ES-I3 (cell line): Measurements from ENCODE around the gene PDE11A.

Source experiments
- H3K36me3 ChIP-seq: 2 replicates; pipeline ENCODE4 v1.6.1; 2013; ENCODE audit warnings: mild to moderate bottlenecking, low read length, control low read depth, moderate library complexity; ENCODE audit not compliant: insufficient read depth
- H3K4me1 ChIP-seq: 2 replicates; pipeline ENCODE4 v1.6.1; 2013; ENCODE audit warnings: mild to moderate bottlenecking, control low read depth, low read length; ENCODE audit not compliant: insufficient read depth
- H3K9ac ChIP-seq: 2 replicates; pipeline ENCODE4 v1.6.1; 2013; ENCODE audit warnings: low read depth, mild to moderate bottlenecking, low read length, moderate library complexity
- H3K9me3 ChIP-seq: 2 replicates; pipeline ENCODE4 v1.6.1; 2013; ENCODE audit warnings: mild to moderate bottlenecking, low read length, moderate library complexity; ENCODE audit not compliant: control insufficient read depth, insufficient read depth

The PDE11A gene

DNA sequence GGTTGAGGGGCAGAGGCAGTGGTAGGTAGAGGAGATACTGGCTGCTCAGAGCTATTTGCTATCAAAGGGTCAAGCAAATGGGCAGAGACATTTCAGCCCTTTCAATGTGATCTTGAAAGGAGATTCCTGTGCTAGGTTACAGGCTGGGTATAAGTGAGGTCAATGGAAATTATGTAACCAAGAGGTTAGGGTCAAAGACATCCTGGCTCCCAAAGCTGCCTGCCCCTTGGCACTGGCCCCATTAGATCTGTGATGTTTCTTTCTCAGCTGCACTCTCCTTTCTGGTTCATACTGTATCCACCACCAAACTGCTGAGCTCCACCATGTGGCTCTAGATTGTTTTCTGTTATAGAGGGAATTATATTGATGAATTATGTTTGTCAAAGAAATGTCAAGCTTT is 479.6 kb downstream of the PDE11A start:
- Histone ChIP-seq H3K36me3 (no peaks in the 10 kb centered on the region), H3K9ac (no peak overlapping the region), H3K4me1 (peaks cover 5% of the 10 kb centered on the region; the same call in 1 of the 2 replicates), H3K9me3 (no peaks in the 10 kb centered on the region)

DNA sequence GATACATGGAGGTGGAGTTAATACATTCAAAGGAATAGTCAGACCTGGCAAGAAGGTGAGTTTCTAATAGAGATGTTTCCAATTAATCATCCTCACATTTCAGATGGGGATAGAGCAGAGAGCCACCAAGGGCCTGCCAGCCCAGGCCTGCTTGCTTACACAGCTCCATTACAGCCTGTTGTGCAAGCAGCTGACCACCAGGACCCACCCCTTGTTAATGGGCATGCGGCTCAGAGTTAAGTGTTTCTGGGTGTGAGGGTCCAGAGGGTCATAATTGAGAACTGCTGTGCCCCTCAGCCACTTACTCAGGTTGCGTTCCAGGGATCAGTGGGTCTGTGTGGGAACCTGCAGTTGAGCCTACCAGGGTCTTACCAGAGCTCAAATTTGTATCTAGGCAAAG is 480.2 kb downstream of the PDE11A start:
- H3K9me3 ChIP-seq = no peaks in the 10 kb centered on the region
- H3K36me3 ChIP-seq = no peaks in the 10 kb centered on the region
- no peak overlapping the region for H3K9ac ChIP-seq
- H3K4me1 ChIP-seq = peaks cover 5% of the 10 kb centered on the region; the same call in 1 of the 2 replicates

- no peaks in the 10 kb centered on the region for H3K36me3 ChIP-seq
- H3K4me1 ChIP-seq = no peaks in the 10 kb centered on the region
- H3K9me3 ChIP-seq = no peaks in the 10 kb centered on the region
- no peak overlapping the region for H3K9ac ChIP-seq
These were observed 483.4 kb downstream of the PDE11A start for GRCh38 chr2:177589186-177589585.

- Histone ChIP-seq H3K9ac (no peak overlapping the region), H3K4me1 (no peaks in the 10 kb centered on the region), H3K9me3 (no peaks in the 10 kb centered on the region), H3K36me3 (no peaks in the 10 kb centered on the region)
These were observed 483.9 kb downstream of the PDE11A start for GRCh38 chr2:177588671-177589070.

GRCh38 chr2:177587371-177587770 is 485.2 kb downstream of the PDE11A start:
- H3K36me3 ChIP-seq = no peaks in the 10 kb centered on the region
- no peak overlapping the region for H3K9ac ChIP-seq
- no peaks in the 10 kb centered on the region for H3K9me3 ChIP-seq
- H3K4me1 ChIP-seq = no peaks in the 10 kb centered on the region

DNA sequence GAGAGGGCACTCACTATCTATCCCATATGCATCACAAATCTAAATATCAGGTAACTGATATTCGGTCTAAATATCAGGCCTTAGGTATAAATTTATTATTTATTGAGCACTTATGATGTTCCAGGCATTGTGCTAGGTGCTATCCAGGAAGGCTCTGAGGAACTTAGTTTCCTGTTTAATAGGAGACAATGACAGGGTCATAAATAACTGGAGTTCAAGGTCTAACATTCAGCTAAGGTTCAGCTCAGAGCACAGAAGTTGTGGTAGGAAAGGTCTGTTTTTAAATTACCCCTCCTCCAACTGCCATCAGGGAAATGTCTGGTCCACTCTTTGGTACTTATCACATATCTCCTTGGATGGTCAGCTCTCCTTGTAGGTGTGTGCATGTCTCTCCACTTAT is 486.4 kb downstream of the PDE11A start:
- Histone ChIP-seq H3K9ac (no peak overlapping the region), H3K36me3 (no peaks in the 10 kb centered on the region), H3K4me1 (no peaks in the 10 kb centered on the region), H3K9me3 (no peaks in the 10 kb centered on the region)

DNA sequence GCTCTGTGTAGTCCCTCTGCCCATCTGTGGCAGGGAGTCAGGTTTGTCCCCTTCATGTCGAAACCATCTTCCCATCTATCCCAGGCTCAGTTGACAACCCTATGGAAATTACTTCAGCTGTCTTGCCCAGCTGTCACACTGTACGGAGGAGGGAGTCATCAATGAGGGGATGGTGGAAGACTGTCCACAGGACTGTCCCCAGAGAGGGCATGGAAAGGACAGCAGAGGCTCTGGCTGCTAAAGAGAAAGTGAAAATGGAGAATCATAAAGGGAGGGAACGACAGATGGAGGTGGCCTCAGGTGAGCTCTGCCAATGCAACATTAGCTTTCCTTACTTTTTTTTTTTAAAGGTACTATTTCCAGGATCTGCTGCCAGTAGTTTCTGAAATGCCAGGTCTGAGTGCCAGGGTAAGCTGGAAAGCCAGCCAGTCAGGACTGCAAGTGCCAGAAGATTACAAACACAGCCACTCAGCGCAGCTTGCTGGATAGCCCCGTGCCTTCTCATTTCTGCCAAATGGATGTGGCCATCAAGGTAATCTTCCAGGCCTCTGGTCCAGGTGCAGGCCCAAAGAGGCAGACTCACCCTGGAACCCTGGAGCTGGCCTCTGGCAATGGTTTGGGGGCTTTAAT is 487.2 kb downstream of the PDE11A start:
- Histone ChIP-seq H3K36me3 (no peaks in the 10 kb centered on the region), H3K9me3 (no peaks in the 10 kb centered on the region), H3K4me1 (no peaks in the 10 kb centered on the region), H3K9ac (no peak overlapping the region)

DNA sequence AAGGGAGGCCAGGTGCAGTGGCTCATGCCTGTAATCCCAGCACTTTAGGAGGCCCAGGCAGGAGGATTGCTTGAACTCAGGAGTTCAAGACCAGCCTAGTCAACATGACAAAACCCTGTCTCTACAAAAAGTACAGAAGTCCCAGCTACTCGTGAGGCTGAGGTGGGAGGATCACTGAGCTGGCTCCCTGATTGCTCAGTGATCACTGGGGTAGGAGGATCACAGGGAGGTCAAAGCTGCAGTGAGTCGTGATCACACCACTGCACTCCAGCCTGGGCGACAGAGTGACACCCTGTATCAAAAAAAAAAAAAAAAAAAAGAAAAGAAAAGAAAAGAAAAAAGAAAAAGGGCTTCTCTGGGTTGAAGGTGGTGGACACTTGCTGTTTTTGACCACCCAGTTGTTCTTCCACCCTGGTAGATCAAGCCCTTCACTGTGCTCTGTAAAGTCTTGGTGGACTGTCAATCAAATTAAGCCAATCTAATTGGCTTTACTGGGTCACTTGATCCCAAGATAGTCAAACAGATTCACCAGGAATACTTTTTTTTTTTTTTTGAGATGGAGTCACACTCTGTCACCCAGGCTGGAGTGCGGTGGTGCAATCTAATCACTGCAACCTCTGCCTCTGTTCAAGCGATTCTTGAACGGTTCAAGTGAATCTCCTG is 488.4 kb downstream of the PDE11A start:
- no peaks in the 10 kb centered on the region for H3K36me3 ChIP-seq
- no peak overlapping the region for H3K9ac ChIP-seq
- no peaks in the 10 kb centered on the region for H3K4me1 ChIP-seq
- H3K9me3 ChIP-seq = no peaks in the 10 kb centered on the region

DNA sequence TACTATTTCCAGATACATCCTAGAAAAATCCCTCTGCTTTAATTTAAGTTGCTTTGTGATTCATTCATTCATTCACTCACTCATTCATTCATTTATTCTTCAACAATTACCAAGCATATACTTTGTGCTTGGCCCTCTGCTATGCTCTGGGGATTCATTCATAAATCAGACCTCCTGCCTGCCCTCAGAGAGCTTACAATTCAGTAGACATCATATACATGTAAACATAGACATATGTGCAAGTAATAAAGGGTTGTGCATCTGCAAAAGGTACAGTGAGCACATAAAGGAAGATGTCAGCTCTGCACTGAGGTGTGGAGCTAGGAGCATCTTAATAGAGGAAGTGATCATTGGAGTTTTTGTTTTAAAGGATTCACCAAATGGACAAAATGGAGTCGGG is 490.6 kb downstream of the PDE11A start:
- no peak overlapping the region for H3K9ac ChIP-seq
- no peaks in the 10 kb centered on the region for H3K36me3 ChIP-seq
- H3K9me3 ChIP-seq = no peaks in the 10 kb centered on the region
- H3K4me1 ChIP-seq = no peaks in the 10 kb centered on the region

DNA sequence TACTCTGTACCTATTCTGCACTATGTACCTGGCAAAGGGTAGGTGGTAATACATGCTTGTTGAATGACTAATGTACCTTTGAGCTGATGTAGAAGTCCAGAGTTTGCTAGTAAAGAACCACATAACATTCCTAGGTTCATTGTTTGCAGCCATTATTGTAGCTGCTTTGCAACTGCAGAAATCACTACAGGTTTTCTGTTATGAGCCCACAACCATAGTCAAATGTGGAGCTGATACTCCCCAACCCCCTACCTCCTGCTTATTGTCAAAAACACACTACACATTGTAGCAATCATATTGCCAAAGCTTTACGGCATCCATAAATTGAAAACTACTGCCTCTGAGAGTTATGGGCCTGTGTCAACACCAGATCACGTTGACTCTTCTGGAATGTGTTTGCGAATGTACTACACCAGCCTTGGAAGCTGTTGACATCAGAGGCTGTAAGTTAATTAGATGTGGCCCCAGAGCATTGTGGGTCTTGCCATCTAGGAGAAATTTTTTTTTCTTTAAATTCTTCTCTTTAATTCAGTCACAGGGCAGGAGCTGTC is 493.0 kb downstream of the PDE11A start:
- Histone ChIP-seq H3K9ac (no peak overlapping the region), H3K9me3 (no peaks in the 10 kb centered on the region), H3K36me3 (no peaks in the 10 kb centered on the region), H3K4me1 (no peaks in the 10 kb centered on the region)

DNA sequence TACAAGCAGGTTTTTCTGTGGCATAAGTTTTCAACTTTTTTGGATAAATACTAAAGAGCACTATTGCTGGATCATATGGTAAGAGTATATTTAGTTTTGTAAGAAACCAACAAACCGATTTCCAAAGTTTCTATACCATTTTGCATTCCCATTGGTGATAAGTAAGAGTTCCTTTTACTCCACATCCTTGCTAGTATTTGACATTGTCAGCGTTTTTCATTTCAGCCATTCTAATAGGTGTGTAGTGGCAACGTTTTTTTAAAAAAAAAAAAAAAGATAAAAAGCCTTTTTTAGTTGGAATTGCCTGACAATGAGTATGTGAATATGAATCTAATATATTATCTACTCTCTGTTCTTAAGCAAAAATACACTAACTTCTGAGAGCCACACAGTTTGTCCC is 494.1 kb downstream of the PDE11A start:
- no peak overlapping the region for H3K9ac ChIP-seq
- no peaks in the 10 kb centered on the region for H3K9me3 ChIP-seq
- no peaks in the 10 kb centered on the region for H3K36me3 ChIP-seq
- no peaks in the 10 kb centered on the region for H3K4me1 ChIP-seq

DNA sequence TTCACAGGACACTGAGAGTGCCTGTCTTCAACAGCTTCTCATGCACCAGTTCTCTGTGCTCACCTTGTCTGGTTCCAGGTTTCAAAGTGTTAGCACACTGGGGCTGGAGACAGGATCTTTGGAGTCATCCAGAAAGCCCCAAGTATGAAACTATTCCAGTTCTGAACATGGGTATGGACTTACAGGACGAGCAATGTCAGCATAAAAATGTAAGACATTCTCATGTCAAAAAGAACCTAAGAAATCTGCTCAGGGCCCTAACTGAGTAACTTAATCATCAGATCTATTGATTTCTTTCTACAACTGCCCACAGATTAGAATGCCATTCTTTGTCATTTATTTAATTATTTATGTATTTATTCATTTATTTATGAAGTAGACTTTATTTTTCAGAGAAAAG is 495.5 kb downstream of the PDE11A start:
- H3K4me1 ChIP-seq = no peaks in the 10 kb centered on the region
- no peaks in the 10 kb centered on the region for H3K36me3 ChIP-seq
- no peaks in the 10 kb centered on the region for H3K9me3 ChIP-seq
- no peak overlapping the region for H3K9ac ChIP-seq

- Histone ChIP-seq H3K36me3 (no peaks in the 10 kb centered on the region), H3K9ac (no peak overlapping the region), H3K9me3 (no peaks in the 10 kb centered on the region), H3K4me1 (no peaks in the 10 kb centered on the region)
These were observed 497.2 kb downstream of the PDE11A start for GRCh38 chr2:177575358-177575757.

GRCh38 chr2:177574356-177574755 is 498.2 kb downstream of the PDE11A start:
- Histone ChIP-seq H3K9me3 (no peaks in the 10 kb centered on the region), H3K9ac (no peak overlapping the region), H3K36me3 (no peaks in the 10 kb centered on the region), H3K4me1 (no peaks in the 10 kb centered on the region)
